Large intestine (tissue), 3 donors: ENCODE results near the gene RNF166. TPM values are rescaled to one million over a fixed set of nuclear protein-coding genes. Genes with fewer than 3 reads are reported as not detected.

Source experiments
- DNase-seq, 2 donors: peaks; one replicate each; pipeline versions ENCODE4 v3.0.0 to v3.0.0-alpha.2; 2013
- H3K27ac ChIP-seq: one replicate; pipeline ENCODE4 v1.5.1; 2013; ENCODE audit warnings: low read length
- H3K27me3 ChIP-seq: 2 replicates; pipeline ENCODE4 v1.6.1; 2013; ENCODE audit warnings: low read length; ENCODE audit not compliant: control insufficient read depth, insufficient read depth
- H3K36me3 ChIP-seq: 2 replicates; pipeline ENCODE4 v1.6.1; 2013; ENCODE audit warnings: low read length; ENCODE audit not compliant: control insufficient read depth, insufficient read depth
- H3K4me1 ChIP-seq: one replicate; pipeline ENCODE4 v1.6.1; 2013; ENCODE audit warnings: low read length; ENCODE audit not compliant: control insufficient read depth, insufficient read depth
- H3K4me3 ChIP-seq: one replicate; pipeline ENCODE4 v1.5.1; 2013; ENCODE audit warnings: low read length
- H3K9me3 ChIP-seq: one replicate; pipeline ENCODE4 v1.6.1; 2013; ENCODE audit warnings: mild to moderate bottlenecking, low read depth, low read length, moderate library complexity; ENCODE audit not compliant: control insufficient read depth
- WGBS: methylation state at CpG from one replicate; pipeline ENCODE4 v1.1.5; 2013; ENCODE audit warnings: low lambda C conversion rate; ENCODE audit not compliant: insufficient coverage; 5-methylcytosine and 5-hydroxymethylcytosine counted together
- polyA plus RNA-seq: library from polyadenylated mRNA; unstranded; fragments of 120-200 nt; gene quantifications from one replicate; pipeline ENCODE4 v1.2.1, GENCODE V29; 2013

The RNF166 gene
- polyA plus RNA-seq, 1 donor: 13.3 TPM

DNA sequence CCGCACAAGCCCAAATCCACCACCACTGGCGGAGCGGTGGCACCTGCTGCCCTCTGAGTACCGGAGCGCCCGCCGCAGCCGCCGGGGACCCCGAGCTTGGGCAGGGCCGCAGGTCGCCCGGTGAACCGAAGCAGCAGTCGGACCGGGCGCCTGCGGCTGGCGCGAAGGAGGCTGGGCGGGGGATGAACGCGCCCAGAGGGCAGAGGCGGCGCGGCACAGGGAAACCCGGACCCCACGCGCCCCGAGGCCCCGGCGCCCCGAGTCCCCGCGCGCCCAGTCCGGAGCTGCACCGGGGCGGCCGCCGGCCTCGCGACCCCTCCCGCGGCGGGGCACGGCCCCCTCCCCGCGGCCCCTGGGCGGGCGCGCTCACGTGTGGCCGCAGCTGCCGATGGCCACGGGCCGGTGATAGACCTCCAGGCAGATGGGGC, 393 bp downstream of the RNF166 start:
- Histone ChIP-seq H3K9me3 (no peaks in the 10 kb centered on the region), H3K36me3 (peaks cover 3% of the 10 kb centered on the region), H3K4me1 (peaks cover 12% of the 10 kb centered on the region), H3K4me3 (peak overlapping the region; percentile 50), H3K27me3 (no peaks in the 10 kb centered on the region), H3K27ac (no peak overlapping the region)
- DNase-seq: no peak
- no CpG with 5 or more reads among the region's 57 CpGs for WGBS

DNA sequence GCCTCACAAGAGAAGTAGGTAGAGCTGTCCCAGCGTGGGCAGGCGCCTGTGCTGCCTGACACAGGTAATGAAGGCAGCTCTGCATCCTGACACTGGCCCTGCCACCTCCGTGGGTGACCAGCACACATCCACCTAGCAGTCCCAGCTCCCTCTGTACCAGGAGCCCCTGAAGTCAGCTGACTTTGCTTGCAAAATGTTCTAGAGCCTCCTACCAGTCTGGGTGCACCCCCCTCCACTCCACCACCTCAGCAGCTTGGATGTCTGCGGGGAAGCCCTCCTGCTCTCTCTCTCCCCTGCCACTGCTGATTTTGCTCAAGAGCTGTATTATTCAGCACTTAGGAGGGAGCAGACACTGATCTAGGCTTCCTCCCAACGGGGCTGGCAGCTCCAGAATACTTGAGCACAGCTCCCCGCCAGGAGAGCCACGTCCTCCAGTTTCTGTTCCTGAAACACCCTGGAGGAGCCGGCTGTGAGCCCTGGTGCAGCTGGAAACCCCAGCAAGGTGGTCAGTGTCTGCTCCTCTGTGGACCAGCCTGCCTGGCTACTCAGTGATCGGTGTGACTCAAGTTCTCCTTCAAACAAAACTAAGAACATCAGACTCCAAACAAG, 1.0 kb downstream of the RNF166 start:
- peaks cover 7% of the 10 kb centered on the region for H3K36me3 ChIP-seq
- WGBS: no CpG with 5 or more reads among the region's 9 CpGs
- no peak overlapping the region for H3K27ac ChIP-seq
- H3K4me3 ChIP-seq: peak overlapping the region; percentile 50
- DNase-seq: no peak
- peaks cover 12% of the 10 kb centered on the region for H3K4me1 ChIP-seq
- H3K27me3 ChIP-seq: no peaks in the 10 kb centered on the region
- H3K9me3 ChIP-seq: no peaks in the 10 kb centered on the region

DNA sequence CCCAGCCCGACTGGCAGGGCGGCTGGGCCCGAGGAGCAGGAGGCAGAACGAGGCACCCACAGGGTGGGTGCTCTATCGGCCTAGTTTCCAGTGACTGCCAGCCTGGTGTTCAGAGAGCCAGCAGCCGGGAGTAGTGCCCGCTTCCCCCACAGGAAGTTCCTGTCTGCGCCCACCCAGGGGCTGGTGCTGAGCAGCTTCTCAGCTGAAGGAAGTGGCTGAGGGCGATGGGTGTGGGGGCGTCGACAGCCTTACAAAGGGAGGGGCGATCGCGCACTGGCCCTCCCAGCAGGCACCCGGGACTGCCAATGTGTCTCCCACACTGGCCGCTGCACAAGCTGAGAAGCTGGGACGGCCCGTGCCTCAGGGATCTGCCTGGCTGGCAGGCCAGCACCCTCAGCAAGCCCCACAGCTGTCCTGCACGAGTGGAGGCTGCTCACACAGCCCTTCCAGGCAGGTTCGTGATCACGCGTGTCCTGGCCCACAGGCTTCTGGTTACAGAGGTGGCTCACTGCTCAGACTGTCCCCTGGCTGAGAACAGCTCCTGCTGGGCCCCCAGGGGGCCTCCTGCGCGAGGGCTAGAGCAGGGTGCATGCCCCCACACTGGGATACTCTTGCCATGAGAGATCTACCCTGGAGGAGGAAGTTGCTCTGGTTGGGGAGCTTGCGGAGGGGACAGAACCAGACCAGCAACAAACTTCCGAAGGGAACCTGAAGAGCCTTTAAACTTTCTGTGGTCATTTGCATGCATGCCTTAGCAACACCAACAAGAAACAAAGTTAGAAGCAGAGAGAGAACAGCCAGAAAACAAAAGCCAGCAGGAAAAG, 2.5 kb downstream of the RNF166 start:
- WGBS: no CpG with 5 or more reads among the region's 26 CpGs
- Histone ChIP-seq H3K27me3 (no peaks in the 10 kb centered on the region), H3K36me3 (peaks cover 18% of the 10 kb centered on the region), H3K4me1 (peaks cover 12% of the 10 kb centered on the region), H3K27ac (no peak overlapping the region), H3K9me3 (no peaks in the 10 kb centered on the region), H3K4me3 (no peak overlapping the region)
- no peak for DNase-seq

DNA sequence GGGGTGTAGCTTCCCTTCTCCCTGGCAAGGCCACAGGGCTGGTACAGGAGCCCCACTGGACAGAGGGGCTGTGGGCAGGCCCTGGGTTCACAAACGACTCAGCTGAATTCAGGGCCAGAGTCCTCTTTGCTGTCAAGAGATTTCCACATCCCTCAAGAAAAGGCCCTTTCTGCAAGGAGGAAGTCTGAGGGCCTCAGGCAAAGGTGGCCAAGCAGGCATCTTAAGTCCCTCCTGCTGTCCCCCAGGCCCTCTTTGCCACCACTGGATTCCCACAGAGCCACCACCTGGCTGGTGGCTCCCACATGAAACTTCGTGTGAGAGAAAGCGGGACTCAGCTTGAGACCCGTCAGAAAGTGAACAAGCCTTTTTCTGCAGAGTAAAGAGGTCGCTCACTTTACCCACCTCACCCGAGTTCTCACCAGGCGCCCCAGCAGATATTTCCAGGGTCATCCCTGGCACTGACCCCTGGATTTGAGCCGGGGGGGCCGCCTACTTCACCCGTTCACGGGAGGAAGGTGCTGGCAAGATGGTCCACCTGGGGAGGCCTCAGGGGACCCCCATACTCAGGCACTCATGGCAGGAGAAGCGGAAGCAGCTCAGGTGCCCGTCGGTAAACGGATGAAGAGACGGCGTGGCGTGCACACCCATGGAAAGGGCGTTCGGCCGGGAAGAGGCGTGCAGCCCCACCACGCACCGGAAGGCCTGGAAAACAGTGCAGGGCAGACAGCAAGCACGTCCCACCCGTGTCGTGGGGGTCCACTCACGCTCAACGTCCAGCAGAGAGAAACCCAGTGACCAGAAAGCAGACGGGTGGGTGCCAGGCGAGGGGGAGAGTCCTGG, 3.6 kb downstream of the RNF166 start:
- no peaks in the 10 kb centered on the region for H3K9me3 ChIP-seq
- no peaks in the 10 kb centered on the region for H3K27me3 ChIP-seq
- peaks cover 29% of the 10 kb centered on the region for H3K36me3 ChIP-seq
- no peak overlapping the region for H3K27ac ChIP-seq
- 100% methylated on average over 1 of the region's 31 CpGs for WGBS
- no peak overlapping the region for H3K4me3 ChIP-seq
- peaks cover 12% of the 10 kb centered on the region for H3K4me1 ChIP-seq
- no peak for DNase-seq

DNA sequence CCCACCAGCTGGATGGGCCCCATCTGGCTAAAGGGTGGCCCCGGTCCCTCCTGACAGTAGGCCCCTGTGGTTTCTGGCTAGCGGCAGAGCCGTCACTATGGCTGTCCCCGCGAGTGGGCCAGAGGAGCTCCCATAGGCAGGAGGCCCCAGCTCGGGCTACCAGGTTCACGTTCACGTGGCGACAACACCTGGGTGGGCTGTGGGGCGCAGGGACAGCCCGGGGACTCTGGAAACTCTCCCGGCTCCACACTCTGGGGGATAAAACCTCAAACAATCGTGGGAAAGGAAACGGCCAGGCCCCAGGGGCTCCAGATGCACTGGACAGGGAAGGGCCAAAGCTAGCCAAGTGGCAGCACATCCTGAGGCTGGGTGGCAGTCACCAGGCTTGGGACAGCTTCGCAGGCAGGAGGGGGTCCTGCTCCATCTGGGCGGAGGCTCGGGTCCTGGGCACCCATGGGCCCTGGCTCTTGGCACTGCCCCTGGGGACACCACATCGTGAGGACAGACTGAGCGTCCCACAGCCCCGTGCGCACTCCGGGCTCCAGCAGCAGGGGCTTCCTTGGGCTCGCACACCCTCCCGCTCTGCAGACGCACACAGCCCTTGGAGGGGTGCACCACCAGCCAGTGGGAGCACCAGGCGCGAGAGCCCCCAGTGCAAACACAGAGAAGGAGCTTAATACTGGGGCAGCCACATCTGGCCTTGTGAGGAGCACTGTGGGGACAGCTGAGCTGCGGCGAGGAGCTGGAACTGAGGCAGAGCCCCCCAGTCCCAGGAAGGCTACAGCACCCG, 4.4 kb downstream of the RNF166 start:
- H3K9me3 ChIP-seq: no peaks in the 10 kb centered on the region
- peaks cover 6% of the 10 kb centered on the region for H3K4me1 ChIP-seq
- no peak overlapping the region for H3K4me3 ChIP-seq
- no peaks in the 10 kb centered on the region for H3K27me3 ChIP-seq
- H3K27ac ChIP-seq: no peak overlapping the region
- DNase-seq: no peak
- H3K36me3 ChIP-seq: peaks cover 33% of the 10 kb centered on the region
- WGBS: no CpG with 5 or more reads among the region's 30 CpGs

DNA sequence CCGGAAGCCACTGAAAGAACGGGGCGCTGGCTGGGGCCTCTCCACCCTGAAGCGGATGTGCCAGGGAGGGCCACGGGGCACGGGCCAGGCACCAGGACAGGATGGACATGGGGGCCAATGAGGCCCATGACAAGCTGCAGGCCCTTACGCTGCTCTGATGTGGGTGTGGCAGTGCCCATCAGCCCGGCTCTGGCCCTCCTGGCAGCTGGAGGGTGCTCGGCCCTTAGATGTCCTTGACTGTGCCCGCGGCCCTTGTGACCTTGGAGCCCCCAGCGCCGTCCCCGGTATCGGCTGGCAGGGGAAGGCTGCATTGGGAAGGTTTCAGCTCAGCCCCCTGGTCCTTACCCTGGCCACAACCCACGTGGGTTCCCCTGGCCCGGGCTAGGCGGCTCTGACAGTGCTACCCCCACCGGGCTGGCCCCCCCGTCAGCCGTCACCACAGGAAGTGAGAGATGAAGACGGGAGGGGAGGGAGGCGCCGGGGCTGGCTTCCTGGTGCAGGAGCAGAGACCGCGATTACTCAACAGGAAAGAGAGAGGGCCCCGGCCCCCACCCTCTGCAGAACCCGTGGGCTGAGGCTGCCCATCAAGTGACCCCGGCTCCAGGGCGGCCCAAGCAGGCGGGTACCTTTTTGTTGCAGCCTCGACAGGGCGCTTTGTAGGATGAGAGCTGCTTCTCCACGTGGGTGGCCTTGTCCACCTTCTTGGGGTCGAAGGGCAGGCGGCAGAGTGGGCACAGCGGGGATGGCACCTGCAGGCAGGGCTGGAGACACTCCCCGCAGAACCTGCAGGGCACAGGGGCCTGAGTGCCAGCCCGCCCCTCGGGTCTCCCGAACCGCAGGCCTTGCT, 5.3 kb downstream of the RNF166 start:
- Histone ChIP-seq H3K4me1 (peaks cover 6% of the 10 kb centered on the region), H3K36me3 (peaks cover 35% of the 10 kb centered on the region), H3K9me3 (no peaks in the 10 kb centered on the region), H3K27ac (no peak overlapping the region), H3K4me3 (no peak overlapping the region), H3K27me3 (no peaks in the 10 kb centered on the region)
- peak; percentile 50 for DNase-seq
- WGBS: no CpG with 5 or more reads among the region's 42 CpGs

DNA sequence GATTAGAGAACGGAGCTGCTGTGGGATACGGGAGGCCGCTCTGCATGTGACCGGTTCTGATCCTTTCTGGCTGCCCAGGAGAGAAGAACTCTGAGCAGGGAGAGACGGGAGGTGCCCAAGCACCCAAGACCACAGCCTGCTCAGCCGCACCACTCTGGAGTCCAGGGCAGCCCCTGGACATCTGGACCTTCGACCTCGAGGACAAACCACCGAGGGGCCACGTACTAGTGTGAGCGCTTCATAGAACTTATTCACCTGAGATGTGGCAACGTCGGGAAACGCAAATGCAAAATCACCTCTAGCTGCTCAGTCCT, 5.9 kb downstream of the RNF166 start:
- H3K27ac ChIP-seq: no peak overlapping the region
- H3K36me3 ChIP-seq: peaks cover 35% of the 10 kb centered on the region
- DNase-seq: no peak
- no CpG with 5 or more reads among the region's 14 CpGs for WGBS
- H3K27me3 ChIP-seq: no peaks in the 10 kb centered on the region
- no peaks in the 10 kb centered on the region for H3K9me3 ChIP-seq
- H3K4me1 ChIP-seq: peaks cover 5% of the 10 kb centered on the region
- H3K4me3 ChIP-seq: no peak overlapping the region

DNA sequence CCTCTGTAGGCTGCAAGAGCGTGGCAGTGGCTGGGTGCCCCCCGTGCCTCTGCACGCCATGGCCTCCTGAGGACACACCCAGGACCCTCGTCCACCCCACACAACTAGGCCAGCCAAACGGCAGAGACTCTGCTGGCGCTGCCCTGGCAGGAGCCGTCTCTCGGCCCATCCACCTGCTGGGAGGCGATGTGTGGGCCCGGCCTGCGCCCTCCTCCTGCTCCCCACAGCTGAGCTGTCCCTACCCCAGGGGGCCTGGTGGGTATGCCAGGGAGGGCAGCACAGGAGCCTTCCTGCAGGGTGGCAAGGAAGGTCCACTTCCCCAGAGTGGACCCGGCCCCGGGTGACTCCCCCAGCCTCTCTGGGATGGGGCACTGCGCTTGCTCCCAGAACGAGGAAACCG, 7.0 kb downstream of the RNF166 start:
- no CpG with 5 or more reads among the region's 16 CpGs for WGBS
- DNase-seq: no peak
- no peak overlapping the region for H3K4me3 ChIP-seq
- no peaks in the 10 kb centered on the region for H3K9me3 ChIP-seq
- no peak overlapping the region for H3K27ac ChIP-seq
- H3K4me1 ChIP-seq: no peaks in the 10 kb centered on the region
- peaks cover 35% of the 10 kb centered on the region for H3K36me3 ChIP-seq
- H3K27me3 ChIP-seq: no peaks in the 10 kb centered on the region

DNA sequence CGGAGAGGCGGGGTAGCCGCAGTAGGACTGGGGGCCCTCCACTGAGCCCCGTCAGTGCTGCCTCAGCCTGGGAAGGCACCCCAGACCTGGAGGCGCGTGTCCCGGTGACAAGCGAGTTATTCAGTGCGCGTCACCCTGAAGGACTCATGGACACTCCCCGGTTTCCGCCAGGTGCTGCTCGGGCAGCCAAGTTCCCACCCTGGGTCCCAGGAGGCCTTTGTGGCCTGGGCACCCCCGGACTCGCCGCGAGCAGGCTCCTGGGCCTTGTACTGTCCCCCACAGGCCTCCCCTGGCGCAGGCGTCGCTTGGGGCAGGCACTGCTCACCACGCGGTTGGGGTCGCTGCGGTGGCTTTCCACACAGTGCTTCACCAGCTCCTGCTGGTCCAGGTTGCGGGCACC, 7.6 kb downstream of the RNF166 start:
- no peaks in the 10 kb centered on the region for H3K4me1 ChIP-seq
- H3K27ac ChIP-seq: no peak overlapping the region
- DNase-seq: no peak
- no peaks in the 10 kb centered on the region for H3K27me3 ChIP-seq
- WGBS: no CpG with 5 or more reads among the region's 25 CpGs
- no peak overlapping the region for H3K4me3 ChIP-seq
- H3K9me3 ChIP-seq: no peaks in the 10 kb centered on the region
- peaks cover 35% of the 10 kb centered on the region for H3K36me3 ChIP-seq
